GM21717 (cell line): ENCODE results near the gene NFIA.

Source experiments
- ATAC-seq: cut with Tn5 transposase; IDR thresholded peaks from one replicate; pipeline ENCODE4 v1.9.1; 2021; ENCODE audit warnings: mild to moderate bottlenecking, moderate library complexity; ENCODE audit not compliant: unreplicated experiment

NFIA gene

DNA sequence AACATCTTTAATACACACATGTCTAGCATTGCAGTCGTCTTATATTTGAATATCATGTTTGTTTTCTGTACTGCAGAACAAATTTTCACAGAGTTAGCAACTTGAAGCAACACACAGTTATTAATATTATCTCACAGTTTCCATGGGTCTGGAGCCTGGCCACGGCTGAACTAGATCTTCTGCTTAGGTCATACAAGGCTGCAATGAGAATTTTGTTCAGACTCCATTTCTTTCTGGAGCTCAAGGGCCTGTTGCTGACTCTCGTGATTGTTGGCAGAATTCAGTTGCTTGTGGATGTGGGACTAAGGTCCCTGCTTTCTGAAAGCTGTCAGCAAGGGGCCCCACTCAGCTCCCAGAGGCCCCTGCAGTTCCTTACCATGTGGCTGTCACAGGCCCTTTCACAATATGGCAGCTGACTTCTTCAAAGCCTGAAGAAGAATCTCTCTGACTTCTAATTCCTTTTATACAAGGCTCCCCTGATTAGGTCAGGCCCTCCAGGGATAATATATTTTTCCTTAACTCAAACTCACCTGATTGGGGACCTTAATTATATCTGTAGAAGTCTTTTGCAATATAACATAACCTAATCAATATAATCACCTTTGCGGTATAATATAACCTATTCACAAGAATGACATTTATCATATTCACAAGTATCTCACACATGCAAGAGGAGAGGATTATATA lies 296.3 kb downstream of the NFIA start:
- no peak for ATAC-seq

- no peak for ATAC-seq
Measured at GRCh38 chr1:61379693-61380092, 297.3 kb downstream of the NFIA start.

DNA sequence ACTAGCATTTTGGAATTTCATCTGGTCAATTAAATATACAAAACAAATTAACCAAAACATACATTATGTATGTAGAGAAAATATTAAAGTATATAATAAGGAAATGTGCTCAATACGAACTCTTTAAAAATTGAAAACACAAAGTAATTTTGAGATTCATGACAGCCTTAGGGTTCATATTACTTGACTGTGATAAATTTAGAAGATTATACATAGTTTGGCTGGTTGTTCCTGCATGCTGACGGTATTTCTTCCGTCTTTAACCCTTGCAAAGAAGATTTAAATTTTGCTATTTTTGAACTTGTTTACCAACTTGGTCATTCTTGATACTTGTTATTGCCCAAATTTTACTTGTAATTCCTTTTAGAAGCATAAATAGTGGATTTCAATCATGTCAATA lies 298.2 kb downstream of the NFIA start:
- ATAC-seq, result no peak

DNA sequence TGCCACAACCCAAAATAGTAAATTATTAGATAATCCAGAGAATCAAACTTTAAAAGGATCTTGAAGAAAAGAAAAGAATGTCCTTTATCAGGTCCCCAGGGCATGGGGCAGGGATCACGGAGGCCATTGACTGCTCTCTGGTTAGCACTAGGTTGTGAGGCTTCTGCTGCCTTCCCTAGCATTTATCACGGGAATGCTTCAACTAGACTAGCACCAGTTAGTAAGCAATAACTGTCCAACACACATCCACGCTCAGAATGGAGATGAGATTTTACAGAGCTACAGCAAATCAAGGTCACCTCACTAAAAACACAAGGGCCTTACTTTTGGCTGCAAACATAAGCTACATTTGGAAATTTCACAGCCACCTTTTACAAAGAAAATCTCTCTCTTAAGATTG lies 304.0 kb downstream of the NFIA start:
- ATAC-seq, result no peak

GRCh38 chr1:61386770-61387169 lies 304.4 kb downstream of the NFIA start:
- no peak for ATAC-seq

GRCh38 chr1:61387829-61388228 lies 305.5 kb downstream of the NFIA start:
- ATAC-seq, result peak; percentile 70

GRCh38 chr1:61388566-61388965 lies 306.2 kb downstream of the NFIA start:
- no peak for ATAC-seq

- ATAC-seq, result no peak
Measured at GRCh38 chr1:61389194-61389925, 307.0 kb downstream of the NFIA start.

DNA sequence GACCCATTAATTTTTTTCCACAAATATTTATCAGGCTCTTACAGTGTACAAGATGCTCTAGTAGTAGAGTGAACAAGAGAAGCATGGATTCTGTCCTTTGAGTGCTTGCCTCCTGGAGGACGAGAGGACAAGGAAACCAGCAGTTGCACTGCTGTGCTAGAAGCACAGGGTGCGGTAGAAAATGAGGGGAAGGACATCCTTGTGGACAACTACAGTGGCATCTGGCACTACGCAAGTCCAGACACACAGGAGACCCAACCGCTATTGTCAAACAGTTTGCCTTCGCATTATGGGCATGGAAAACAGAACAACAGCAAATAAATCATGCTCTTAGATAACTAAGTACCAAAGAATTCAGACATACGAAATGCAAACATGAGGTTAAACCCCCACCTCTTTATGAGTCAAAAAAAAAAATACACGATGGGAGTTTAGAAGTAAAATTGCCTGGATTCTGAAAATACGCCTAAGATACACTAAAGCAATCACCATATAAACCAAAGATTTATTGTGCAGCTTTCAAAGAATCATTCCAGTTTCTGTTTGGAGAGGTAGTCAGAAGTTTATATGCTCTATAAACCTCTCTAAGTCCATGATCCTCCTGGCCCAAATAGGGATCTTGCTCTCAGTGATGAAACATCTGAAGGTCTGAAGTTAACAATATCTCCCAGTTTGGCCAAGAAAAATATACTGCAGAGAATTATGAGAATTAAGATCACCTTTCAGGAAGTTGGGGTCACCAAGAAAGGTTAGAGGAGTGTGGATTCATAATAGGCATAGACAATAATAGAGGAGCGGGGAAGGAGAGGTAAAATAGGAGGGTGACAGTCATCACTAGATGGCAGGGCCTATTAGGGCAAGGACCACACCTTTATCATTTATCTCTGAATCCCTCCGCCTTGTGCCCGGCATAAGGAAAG lies 307.8 kb downstream of the NFIA start:
- ATAC-seq, result no peak

DNA sequence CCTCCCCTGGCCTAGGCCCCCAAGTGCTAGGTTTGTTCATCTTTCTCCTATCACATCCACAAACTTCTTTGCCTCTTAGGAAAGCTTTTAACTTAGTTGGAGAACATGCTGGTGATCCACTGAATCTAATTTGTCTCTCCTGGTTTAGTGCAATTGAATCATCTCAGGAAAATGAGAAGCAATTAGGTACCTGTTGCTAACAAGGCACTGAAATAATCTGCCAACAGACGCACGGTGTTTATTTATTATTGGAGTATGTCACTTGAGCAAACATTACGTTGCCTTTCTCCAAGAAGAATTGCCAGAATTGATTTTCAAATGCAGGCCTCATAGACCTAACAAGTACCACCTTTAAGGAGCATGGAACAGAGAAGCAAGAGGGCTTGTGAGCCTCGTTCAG lies 309.4 kb downstream of the NFIA start:
- ATAC-seq, result no peak

DNA sequence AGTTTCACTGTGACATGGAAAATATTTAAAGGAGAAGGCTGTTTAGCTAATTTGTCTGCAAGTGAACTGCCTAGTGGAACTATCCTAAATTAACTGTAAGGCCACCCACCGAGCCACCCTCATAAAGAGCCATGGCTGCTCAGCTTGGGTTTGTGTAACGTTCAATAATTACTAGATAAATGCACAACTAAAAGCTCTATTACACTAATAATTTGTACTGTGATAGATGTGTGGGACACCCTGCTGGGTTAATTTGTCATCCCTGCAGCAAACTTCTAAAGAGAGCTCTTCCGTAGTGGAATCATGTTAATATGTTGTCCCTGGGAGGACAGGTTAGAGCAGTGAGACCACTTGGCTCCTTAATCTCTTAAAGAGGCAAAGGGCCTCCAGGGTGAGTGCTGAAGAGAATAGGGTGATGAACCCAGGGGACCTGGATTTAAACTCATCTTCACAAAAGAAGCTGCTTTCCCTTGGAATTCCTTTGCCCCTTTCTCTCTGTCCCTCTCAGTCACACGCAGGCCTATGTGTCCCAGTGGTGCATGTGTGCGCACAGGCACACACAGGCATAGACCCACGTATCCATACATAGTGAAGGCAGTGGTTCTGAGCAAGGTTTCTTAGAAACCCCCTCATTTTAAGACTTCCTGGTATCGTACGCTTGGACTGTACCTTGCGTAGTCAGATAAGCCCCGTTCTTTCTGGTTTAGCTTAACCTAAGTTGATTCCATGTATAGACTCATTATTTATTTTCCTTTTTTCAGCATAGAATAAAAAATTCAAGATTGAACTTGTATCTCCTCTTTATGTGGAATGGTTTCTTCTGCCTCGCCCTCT lies 310.3 kb downstream of the NFIA start:
- ATAC-seq, result no peak

- ATAC-seq, result no peak
Measured at GRCh38 chr1:61393575-61393974, 311.2 kb downstream of the NFIA start.

DNA sequence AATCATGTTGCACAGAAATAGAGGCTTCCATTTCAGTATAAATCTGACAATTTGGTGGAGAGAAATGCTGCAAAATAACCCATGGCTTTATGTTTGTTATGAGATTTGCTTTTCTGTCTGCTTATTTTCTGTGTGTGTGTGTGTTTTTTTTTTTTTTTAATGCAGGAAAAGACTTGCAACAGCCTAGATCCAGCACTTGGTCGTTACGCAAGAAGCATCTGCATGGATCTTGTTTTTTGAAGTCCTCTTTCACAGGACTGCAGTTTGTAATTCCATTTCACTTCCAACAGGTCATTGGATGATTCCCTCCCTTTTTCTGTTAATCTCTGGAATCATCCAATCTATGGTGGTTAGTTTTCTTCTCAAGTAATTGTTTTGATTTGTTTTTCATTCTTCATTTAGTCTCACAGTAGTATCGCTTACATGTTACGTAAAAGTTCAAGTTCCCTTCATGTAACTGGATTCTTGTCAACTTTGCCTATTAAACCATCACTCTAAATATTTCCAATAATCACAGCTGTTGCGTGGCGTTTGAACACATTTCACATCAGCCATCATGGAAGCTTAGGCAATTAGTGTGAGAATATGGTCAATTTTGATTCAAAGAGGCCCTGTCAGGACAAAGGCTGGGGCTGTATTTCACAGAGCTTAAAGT lies 312.9 kb downstream of the NFIA start:
- ATAC-seq, result no peak

DNA sequence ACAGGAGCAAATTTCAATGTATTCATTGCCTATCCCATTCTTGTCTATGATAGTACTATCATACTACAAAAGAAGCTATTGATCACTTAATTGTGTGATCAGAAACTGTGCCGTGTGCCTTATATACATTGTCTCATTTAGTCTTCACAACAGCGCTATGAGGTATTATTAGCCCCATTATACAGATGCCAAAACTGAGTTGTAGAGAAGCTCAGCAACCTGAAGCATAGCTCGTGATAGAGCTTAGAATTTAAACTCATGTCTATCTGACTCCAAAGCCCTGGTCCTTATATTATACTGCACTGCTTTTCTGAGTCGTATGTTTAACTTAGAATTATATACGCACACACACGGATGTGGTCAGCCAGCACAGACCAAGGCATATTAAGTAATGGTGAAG lies 315.1 kb downstream of the NFIA start:
- no peak for ATAC-seq

GRCh38 chr1:61397935-61398334 lies 315.6 kb downstream of the NFIA start:
- no peak for ATAC-seq

DNA sequence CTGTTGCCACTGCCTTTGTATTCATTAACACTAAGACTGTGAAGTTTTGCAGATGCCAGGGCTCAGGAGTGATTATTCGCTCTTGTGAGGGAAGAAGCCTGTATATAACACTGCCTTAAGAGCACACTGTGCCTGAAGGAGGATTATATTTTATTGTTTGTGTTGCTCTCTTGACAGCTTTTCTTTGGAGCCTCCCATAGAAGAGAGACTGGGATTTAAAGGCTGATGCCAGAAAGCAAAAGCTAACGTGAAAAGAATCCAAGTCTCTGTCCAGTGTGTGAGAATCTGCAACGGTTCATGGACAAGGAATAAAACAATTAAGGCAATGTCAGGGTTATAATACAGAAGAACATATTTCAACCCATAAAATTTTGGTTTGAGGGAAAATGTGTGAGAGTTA lies 316.8 kb downstream of the NFIA start:
- no peak for ATAC-seq

DNA sequence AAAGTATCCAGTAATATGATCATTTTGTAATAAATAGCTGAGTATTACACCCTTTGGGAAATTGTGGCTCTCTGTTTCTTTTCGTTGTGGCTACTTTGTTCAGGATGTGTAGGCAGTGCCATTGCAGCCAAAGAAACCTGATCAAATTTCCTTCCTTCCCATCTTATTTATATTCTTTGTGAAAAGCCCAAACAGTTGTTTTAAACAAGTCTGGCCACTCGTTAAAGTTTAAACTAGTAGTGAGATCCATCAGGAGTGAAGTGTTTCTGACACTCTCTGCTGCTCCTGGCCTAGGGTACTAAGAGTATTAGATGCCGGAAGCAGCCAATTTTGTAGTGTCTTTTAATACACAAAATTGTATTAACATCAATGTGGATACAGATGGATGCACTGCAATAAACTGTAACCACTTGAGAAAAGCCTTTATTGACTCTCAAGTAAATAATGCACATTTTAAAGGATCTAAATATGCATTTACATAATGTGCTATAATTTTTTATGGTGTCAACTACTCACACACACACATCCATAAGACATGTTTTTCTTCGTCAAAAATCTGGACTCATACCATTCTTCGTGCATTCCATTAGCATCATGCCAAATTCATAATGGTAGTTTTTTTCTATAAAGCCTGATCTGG lies 317.9 kb downstream of the NFIA start:
- ATAC-seq, result no peak

DNA sequence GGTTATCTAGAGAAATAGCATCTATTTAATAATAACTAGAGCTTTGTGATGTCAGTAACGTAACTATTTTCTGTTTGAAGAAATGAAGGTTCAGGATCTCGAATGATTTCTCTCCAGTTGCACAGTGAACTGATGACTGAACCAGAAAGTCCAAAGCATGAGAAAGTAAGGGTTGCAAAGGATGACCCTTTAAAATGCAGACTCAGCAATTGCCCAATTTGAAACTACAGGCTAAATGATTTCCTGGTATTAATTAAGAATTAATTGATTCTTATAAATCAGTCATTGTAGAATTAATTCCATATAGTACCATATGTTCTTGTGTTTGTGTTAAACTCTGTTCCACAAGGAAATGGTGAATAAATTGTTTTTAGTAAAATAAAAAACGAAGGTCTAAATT lies 318.6 kb downstream of the NFIA start:
- ATAC-seq, result no peak

GRCh38 chr1:61403679-61404596 lies 321.6 kb downstream of the NFIA start:
- no peak for ATAC-seq
